ENCODE measurements around the gene PPIL1. TPM values are rescaled to one million over a fixed set of nuclear protein-coding genes. Genes with fewer than 3 reads are reported as not detected.

Gene PPIL1
- total RNA-seq, 4 donors from 2014 or later, result 4.1 to 16.6 (median 7.7) TPM

- no peaks in the 10 kb centered on the region for H3K27me3 ChIP-seq
- H3K36me3 ChIP-seq, result no peaks in the 10 kb centered on the region
- peaks cover 48% of the 10 kb centered on the region for H3K4me1 ChIP-seq
- 94% methylated on average over 8 of the region's 8 CpGs for WGBS
- H3K27ac ChIP-seq, result no peak overlapping the region
- no peak for DNase-seq (ENCODE audit: low spot score in 2 of 2)
- TF ChIP-seq POLR2A (IDR thresholded peaks at IDR 0.05) (no peak), CTCF (IDR thresholded peaks at IDR 0.05) (no peak), POLR2AphosphoS5 (IDR thresholded peaks at IDR 0.05) (no peak), EP300 (IDR thresholded peaks at IDR 0.05) (no peak)
- H3K9me3 ChIP-seq, result no peaks in the 10 kb centered on the region
- no peak overlapping the region for H3K4me3 ChIP-seq
These were observed 48.6 kb downstream of the PPIL1 start for GRCh38 chr6:36825994-36826393.

GRCh38 chr6:36825452-36825851 lies 49.2 kb downstream of the PPIL1 start:
- peaks cover 47% of the 10 kb centered on the region for H3K4me1 ChIP-seq
- no peaks in the 10 kb centered on the region for H3K27me3 ChIP-seq
- no peak overlapping the region for H3K4me3 ChIP-seq
- no peak for DNase-seq (ENCODE audit: low spot score in 2 of 2)
- H3K9me3 ChIP-seq, result no peaks in the 10 kb centered on the region
- WGBS, result 86% methylated on average over 6 of the region's 6 CpGs
- TF ChIP-seq EP300 (IDR thresholded peaks at IDR 0.05), result no peak
- TF ChIP-seq POLR2A (IDR thresholded peaks at IDR 0.05), result no peak
- TF ChIP-seq POLR2AphosphoS5 (IDR thresholded peaks at IDR 0.05), result no peak
- TF ChIP-seq CTCF (IDR thresholded peaks at IDR 0.05), result no peak
- no peaks in the 10 kb centered on the region for H3K36me3 ChIP-seq
- no peak overlapping the region for H3K27ac ChIP-seq

GRCh38 chr6:36824253-36824652 lies 50.4 kb downstream of the PPIL1 start:
- H3K4me1 ChIP-seq, result peaks cover 37% of the 10 kb centered on the region
- WGBS, result 72% methylated on average over 7 of the region's 7 CpGs
- no peak overlapping the region for H3K27ac ChIP-seq

GRCh38 chr6:36823421-36824096 lies 51.0 kb downstream of the PPIL1 start:
- no peak for DNase-seq (ENCODE audit: low spot score in 2 of 2)
- WGBS, result 74% methylated on average over 6 of the region's 12 CpGs
- no peaks in the 10 kb centered on the region for H3K36me3 ChIP-seq
- H3K27me3 ChIP-seq, result no peaks in the 10 kb centered on the region
- no peak overlapping the region for H3K4me3 ChIP-seq
- TF ChIP-seq CTCF (IDR thresholded peaks at IDR 0.05) (no peak), EP300 (IDR thresholded peaks at IDR 0.05) (no peak), POLR2A (IDR thresholded peaks at IDR 0.05) (no peak), POLR2AphosphoS5 (IDR thresholded peaks at IDR 0.05) (no peak)
- H3K9me3 ChIP-seq, result no peaks in the 10 kb centered on the region
- no peak overlapping the region for H3K27ac ChIP-seq
- peaks cover 32% of the 10 kb centered on the region for H3K4me1 ChIP-seq

More at GRCh38 chr6:36824253-36824652, 50.4 kb downstream of the PPIL1 start:
- no peaks in the 10 kb centered on the region for H3K36me3 ChIP-seq
- no peak for DNase-seq (ENCODE audit: low spot score in 2 of 2)
- no peaks in the 10 kb centered on the region for H3K9me3 ChIP-seq
- no peak overlapping the region for H3K4me3 ChIP-seq
- TF ChIP-seq EP300 (IDR thresholded peaks at IDR 0.05), result no peak
- no peak for TF ChIP-seq POLR2A (IDR thresholded peaks at IDR 0.05)
- TF ChIP-seq CTCF (IDR thresholded peaks at IDR 0.05), result no peak
- H3K27me3 ChIP-seq, result no peaks in the 10 kb centered on the region

- H3K4me3 ChIP-seq, result no peak overlapping the region
- H3K4me1 ChIP-seq, result peaks cover 30% of the 10 kb centered on the region
- no peaks in the 10 kb centered on the region for H3K27me3 ChIP-seq
- no peak overlapping the region for H3K27ac ChIP-seq
- WGBS, result 71% methylated on average over 14 of the region's 19 CpGs
- DNase-seq (ENCODE audit: low spot score in 2 of 2), result no peak
- no peaks in the 10 kb centered on the region for H3K36me3 ChIP-seq
- no peaks in the 10 kb centered on the region for H3K9me3 ChIP-seq
- no peak for TF ChIP-seq CTCF (IDR thresholded peaks at IDR 0.05)
- TF ChIP-seq POLR2AphosphoS5 (IDR thresholded peaks at IDR 0.05), result no peak
- TF ChIP-seq POLR2A (IDR thresholded peaks at IDR 0.05), result no peak
- TF ChIP-seq EP300 (IDR thresholded peaks at IDR 0.05), result no peak
These were observed 51.9 kb downstream of the PPIL1 start for GRCh38 chr6:36822506-36823269.
